Spleen (tissue), 11 donors: ENCODE measurements around the gene CMTM6. TPM values are rescaled to one million over a fixed set of nuclear protein-coding genes. Genes with fewer than 3 reads are reported as not detected.

ENCODE experiments used
- DNase-seq: peaks from one replicate; pipeline ENCODE4 v3.0.0-alpha.2; 2020
- H3K27ac ChIP-seq, 8 donors: fragments of 200-600 bp; sonication (generic) in 7 of 8; 1 replicate in 4 of 8; 2 replicates in 4 of 8; pipeline versions ENCODE4 v1.5.0 to v1.8.0; 2016 to 2021; ENCODE audit warnings: inconsistent platforms in 4 of 8, mild to moderate bottlenecking in 4 of 8, moderate library complexity in 1 of 8
- H3K27me3 ChIP-seq, 7 donors: fragments of 200-600 bp; sonication (generic) in 6 of 7; replicated peaks in 1 of 7; 1 replicate in 4 of 7; 2 replicates in 3 of 7; pipeline versions ENCODE4 v1.5.0 to v1.8.0; 2016 to 2021; ENCODE audit warnings: inconsistent platforms in 3 of 7, mild to moderate bottlenecking in 1 of 7
- H3K36me3 ChIP-seq, 6 donors: fragments of 200-600 bp; sonication (generic) in 5 of 6; 1 replicate in 4 of 6; 2 replicates in 2 of 6; pipeline versions ENCODE4 v1.5.0 to v1.8.0; 2016 to 2021; ENCODE audit warnings: inconsistent platforms in 2 of 6
- H3K4me1 ChIP-seq, 6 donors: fragments of 200-600 bp; sonication (generic) in 5 of 6; 1 replicate in 3 of 6; 2 replicates in 3 of 6; pipeline versions ENCODE4 v1.5.0 to v1.8.0; 2016 to 2021; ENCODE audit warnings: inconsistent platforms in 3 of 6
- H3K4me3 ChIP-seq, 8 donors: fragments of 200-600 bp; sonication (generic) in 7 of 8; 1 replicate in 4 of 8; 2 replicates in 4 of 8; pipeline versions ENCODE4 v1.5.0 to v1.8.0; 2016 to 2021; ENCODE audit warnings: inconsistent platforms in 4 of 8, mild to moderate bottlenecking in 4 of 8, moderate library complexity in 2 of 8
- H3K9me3 ChIP-seq, 8 donors: fragments of 200-600 bp; sonication (generic) in 7 of 8; 1 replicate in 4 of 8; 2 replicates in 4 of 8; pipeline versions ENCODE4 v1.5.0 to v1.8.0; 2016 to 2021; ENCODE audit warnings: inconsistent platforms in 4 of 8
- CTCF ChIP-seq, 11 experiments: fragments of 200-600 bp in 7 of 11; fragments of 450-650 bp in 4 of 11; sonication (generic) in 4 of 11; IDR thresholded peaks in 8 of 11; conservative IDR thresholded peaks in 3 of 11; 1 replicate in 7 of 11; 2 replicates in 4 of 11; pipeline versions ENCODE4 v1.4.0 to v1.8.0; 2016 to 2021; ENCODE audit warnings: antibody characterized with exemption in 11 of 11, inconsistent platforms in 4 of 11, mild to moderate bottlenecking in 1 of 11
- POLR2A ChIP-seq, 3 donors: fragments of 450-650 bp; IDR thresholded peaks; one replicate each; pipeline ENCODE4 v1.5.1; 2017; ENCODE audit warnings: antibody characterized with exemption in 3 of 3, mild to moderate bottlenecking in 1 of 3
- POLR2AphosphoS5 ChIP-seq, 3 donors: sonication (generic); formaldehyde crosslinking; IDR thresholded peaks; one replicate each; pipeline ENCODE4 v1.5.1; 2017; ENCODE audit warnings: antibody characterized with exemption in 3 of 3
- WGBS, 5 donors: extraction: QIAGEN DNeasy Blood & Tissue Kit in 3 of 5; methylation state at CpG; one replicate each; pipeline versions ENCODE4 v1.1.5 to v1.1.7; 2013 to 2018; 5-methylcytosine and 5-hydroxymethylcytosine counted together
- intact Hi-C: fragments of 100-400 bp; cut with DNase I; formaldehyde crosslinking; loops from one replicate; pipeline ENCODE4 v1.15.0; 2023; ENCODE audit warnings: low total_unique reads
- polyA plus RNA-seq, 3 donors: library from polyadenylated mRNA; stranded (reverse); fragments of 200-250 nt; gene quantifications; one replicate each; pipeline ENCODE4 v1.2.1, GENCODE V29; 2013
- total RNA-seq, 7 donors: library from RNA; depleted of rRNA in 3 of 7; stranded (reverse); fragments of >200 nt in 3 of 7; fragmentation: NEBNext Ultra II Directional in 4 of 7; extraction: Animal tissue kit (Norgen Biotek cat#: 25700) in 4 of 7; gene quantifications; one replicate each; pipeline versions ENCODE4 v1.1.0 to v1.2.1, GENCODE V29; 2016 to 2021
- donor health status: healthy with polysubstance abuse.
- donor health status: DM: no; HTN: no; CAD: no; lungs with moderate emphysema.
- donor health status: DM: no; HTN: no; CAD: no.
- donor health status: Bipolar disorder and iron deficiency.
- donor health status: healthy.
- donor health status: DM: no; HTN: no; CAD: no.
- donor health status: DM: yes; HTN: yes; CAD: no.

The CMTM6 gene
- total and polyA plus RNA-seq, 10 donors: 26.6 to 116 (median 75.4) TPM

- H3K36me3 ChIP-seq: peaks cover 0 to 42% (median 5%) of the 10 kb centered on the region in 6 donors
- H3K27ac ChIP-seq: peak overlapping the region in 1 of 8 donors; percentile 33
- no peak for DNase-seq
- no peak for TF ChIP-seq POLR2AphosphoS5 (IDR thresholded peaks at IDR 0.05)
- no peak for TF ChIP-seq POLR2A (IDR thresholded peaks at IDR 0.05)
- no peak for TF ChIP-seq CTCF (IDR thresholded peaks at IDR 0.05 in 8 of 11, conservative IDR thresholded peaks at IDR 0.05 in 3 of 11)
- H3K9me3 ChIP-seq: no peaks in the 10 kb centered on the region
- H3K4me1 ChIP-seq: peaks cover 24 to 99% (median 75%) of the 10 kb centered on the region in 6 donors
- no peak overlapping the region for H3K4me3 ChIP-seq
- intact Hi-C loops: no loop called here
- H3K27me3 ChIP-seq: no peaks in the 10 kb centered on the region
Observed at GRCh38 chr3:32495085-32495484, 7.6 kb downstream of the CMTM6 start.

GRCh38 chr3:32493437-32494414, 8.9 kb downstream of the CMTM6 start:
- DNase-seq: no peak
- Histone ChIP-seq H3K27me3 (no peaks in the 10 kb centered on the region), H3K27ac (peak overlapping the region in 2 of 8 donors; percentile 9 to 47), H3K4me1 (peaks cover 24 to 90% (median 62%) of the 10 kb centered on the region in 6 donors), H3K9me3 (no peaks in the 10 kb centered on the region), H3K36me3 (peaks cover 0 to 56% (median 6%) of the 10 kb centered on the region in 6 donors), H3K4me3 (no peak overlapping the region)
- intact Hi-C loops: no loop called here
- 46 to 58% (median 52%) methylated on average over 3 of the region's 3 CpGs for WGBS, 5 donors
- TF ChIP-seq CTCF (IDR thresholded peaks at IDR 0.05 in 8 of 11, conservative IDR thresholded peaks at IDR 0.05 in 3 of 11): no peak
- TF ChIP-seq POLR2AphosphoS5 (IDR thresholded peaks at IDR 0.05): no peak
- TF ChIP-seq POLR2A (IDR thresholded peaks at IDR 0.05): no peak

GRCh38 chr3:32492684-32493436, 9.8 kb downstream of the CMTM6 start:
- Histone ChIP-seq H3K4me1 (peaks cover 24 to 90% (median 53%) of the 10 kb centered on the region in 6 donors), H3K27ac (peak overlapping the region in 2 of 8 donors; percentile 9 to 47), H3K4me3 (no peak overlapping the region), H3K9me3 (no peaks in the 10 kb centered on the region), H3K36me3 (peaks cover 0 to 61% (median 6%) of the 10 kb centered on the region in 6 donors), H3K27me3 (no peaks in the 10 kb centered on the region)
- 75 to 90% (median 86%) methylated on average over 3 of the region's 3 CpGs for WGBS, 5 donors
- TF ChIP-seq POLR2A (IDR thresholded peaks at IDR 0.05) (no peak), POLR2AphosphoS5 (IDR thresholded peaks at IDR 0.05) (no peak), CTCF (IDR thresholded peaks at IDR 0.05 in 8 of 11, conservative IDR thresholded peaks at IDR 0.05 in 3 of 11) (no peak)
- DNase-seq: no peak
- intact Hi-C loops: no loop called here
